Spleen (tissue), 11 donors: Measurements from ENCODE around the gene SH2D5. TPM values are rescaled to one million over a fixed set of nuclear protein-coding genes. Genes with fewer than 3 reads are reported as not detected.

Source experiments
- DNase-seq: peaks from one replicate; pipeline ENCODE4 v3.0.0-alpha.2; 2020
- H3K27ac ChIP-seq, 8 donors: fragments of 200-600 bp; sonication (generic) in 7 of 8; 1 replicate in 4 of 8; 2 replicates in 4 of 8; pipeline versions ENCODE4 v1.5.0 to v1.8.0; 2016 to 2021; ENCODE audit warnings: inconsistent platforms in 4 of 8, mild to moderate bottlenecking in 4 of 8, moderate library complexity in 1 of 8
- H3K27me3 ChIP-seq, 7 donors: fragments of 200-600 bp; sonication (generic) in 6 of 7; replicated peaks in 1 of 7; 1 replicate in 4 of 7; 2 replicates in 3 of 7; pipeline versions ENCODE4 v1.5.0 to v1.8.0; 2016 to 2021; ENCODE audit warnings: inconsistent platforms in 3 of 7, mild to moderate bottlenecking in 1 of 7
- H3K36me3 ChIP-seq, 6 donors: fragments of 200-600 bp; sonication (generic) in 5 of 6; 1 replicate in 4 of 6; 2 replicates in 2 of 6; pipeline versions ENCODE4 v1.5.0 to v1.8.0; 2016 to 2021; ENCODE audit warnings: inconsistent platforms in 2 of 6
- H3K4me1 ChIP-seq, 6 donors: fragments of 200-600 bp; sonication (generic) in 5 of 6; 1 replicate in 3 of 6; 2 replicates in 3 of 6; pipeline versions ENCODE4 v1.5.0 to v1.8.0; 2016 to 2021; ENCODE audit warnings: inconsistent platforms in 3 of 6
- H3K4me3 ChIP-seq, 8 donors: fragments of 200-600 bp; sonication (generic) in 7 of 8; 1 replicate in 4 of 8; 2 replicates in 4 of 8; pipeline versions ENCODE4 v1.5.0 to v1.8.0; 2016 to 2021; ENCODE audit warnings: inconsistent platforms in 4 of 8, mild to moderate bottlenecking in 4 of 8, moderate library complexity in 2 of 8
- H3K9me3 ChIP-seq, 8 donors: fragments of 200-600 bp; sonication (generic) in 7 of 8; 1 replicate in 4 of 8; 2 replicates in 4 of 8; pipeline versions ENCODE4 v1.5.0 to v1.8.0; 2016 to 2021; ENCODE audit warnings: inconsistent platforms in 4 of 8
- POLR2A ChIP-seq, 3 donors: fragments of 450-650 bp; IDR thresholded peaks; one replicate each; pipeline ENCODE4 v1.5.1; 2017; ENCODE audit warnings: antibody characterized with exemption in 3 of 3, mild to moderate bottlenecking in 1 of 3
- POLR2AphosphoS5 ChIP-seq, 3 donors: sonication (generic); formaldehyde crosslinking; IDR thresholded peaks; one replicate each; pipeline ENCODE4 v1.5.1; 2017; ENCODE audit warnings: antibody characterized with exemption in 3 of 3
- WGBS, 5 donors: extraction: QIAGEN DNeasy Blood & Tissue Kit in 3 of 5; methylation state at CpG; one replicate each; pipeline versions ENCODE4 v1.1.5 to v1.1.7; 2013 to 2018; 5-methylcytosine and 5-hydroxymethylcytosine counted together
- intact Hi-C: fragments of 100-400 bp; cut with DNase I; formaldehyde crosslinking; loops from one replicate; pipeline ENCODE4 v1.15.0; 2023; ENCODE audit warnings: low total_unique reads
- polyA plus RNA-seq, 3 donors: library from polyadenylated mRNA; stranded (reverse); fragments of 200-250 nt; gene quantifications; one replicate each; pipeline ENCODE4 v1.2.1, GENCODE V29; 2013
- total RNA-seq, 7 donors: library from RNA; depleted of rRNA in 3 of 7; stranded (reverse); fragments of >200 nt in 3 of 7; fragmentation: NEBNext Ultra II Directional in 4 of 7; extraction: Animal tissue kit (Norgen Biotek cat#: 25700) in 4 of 7; gene quantifications; one replicate each; pipeline versions ENCODE4 v1.1.0 to v1.2.1, GENCODE V29; 2016 to 2021
- TF ChIP-seq, protein P1 (sequence below), 11 experiments: fragments of 200-600 bp in 7 of 11; fragments of 450-650 bp in 4 of 11; sonication (generic) in 4 of 11; IDR thresholded peaks in 8 of 11; conservative IDR thresholded peaks in 3 of 11; 1 replicate in 7 of 11; 2 replicates in 4 of 11; pipeline versions ENCODE4 v1.4.0 to v1.8.0; 2016 to 2021; ENCODE audit warnings: antibody characterized with exemption in 11 of 11, inconsistent platforms in 4 of 11, mild to moderate bottlenecking in 1 of 11
- donor health status: healthy with polysubstance abuse.
- donor health status: DM: no; HTN: no; CAD: no; lungs with moderate emphysema.
- donor health status: DM: no; HTN: no; CAD: no.
- donor health status: Bipolar disorder and iron deficiency.
- donor health status: healthy.
- donor health status: DM: no; HTN: no; CAD: no.
- donor health status: DM: yes; HTN: yes; CAD: no.

SH2D5 gene
- total and polyA plus RNA-seq, 10 donors = 0.02 to 0.22 (median 0.05) TPM; not detected in 5

DNA sequence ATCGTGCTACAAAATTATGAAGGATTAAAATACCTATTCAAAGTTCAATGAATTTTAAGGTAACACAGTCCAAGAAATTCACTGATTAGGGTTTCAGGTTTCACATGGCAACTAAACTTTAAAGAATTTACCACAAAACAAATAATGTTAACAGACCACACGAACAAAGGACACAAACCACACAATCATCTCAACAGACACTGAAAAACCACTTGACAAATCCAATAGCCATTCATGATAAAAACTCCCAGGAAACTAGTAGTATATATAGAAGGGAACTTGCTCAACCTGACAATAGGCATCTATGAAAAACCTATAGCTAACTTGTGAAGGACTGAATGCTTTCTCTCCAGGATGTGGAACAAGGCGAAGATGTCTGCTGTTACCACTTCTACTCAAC lies 21.1 kb upstream of the SH2D5 start:
- Histone ChIP-seq H3K9me3 (no peaks in the 10 kb centered on the region), H3K36me3 (peaks cover 0 to 100% (median 69%) of the 10 kb centered on the region in 6 donors), H3K27ac (no peak overlapping the region), H3K27me3 (no peaks in the 10 kb centered on the region), H3K4me3 (no peak overlapping the region), H3K4me1 (no peaks in the 10 kb centered on the region)
- 88 to 94% (median 90%) methylated on average over 3 of the region's 3 CpGs for WGBS, 5 donors
- TF ChIP-seq POLR2A (IDR thresholded peaks at IDR 0.05) = no peak
- TF ChIP-seq, protein P1, sequence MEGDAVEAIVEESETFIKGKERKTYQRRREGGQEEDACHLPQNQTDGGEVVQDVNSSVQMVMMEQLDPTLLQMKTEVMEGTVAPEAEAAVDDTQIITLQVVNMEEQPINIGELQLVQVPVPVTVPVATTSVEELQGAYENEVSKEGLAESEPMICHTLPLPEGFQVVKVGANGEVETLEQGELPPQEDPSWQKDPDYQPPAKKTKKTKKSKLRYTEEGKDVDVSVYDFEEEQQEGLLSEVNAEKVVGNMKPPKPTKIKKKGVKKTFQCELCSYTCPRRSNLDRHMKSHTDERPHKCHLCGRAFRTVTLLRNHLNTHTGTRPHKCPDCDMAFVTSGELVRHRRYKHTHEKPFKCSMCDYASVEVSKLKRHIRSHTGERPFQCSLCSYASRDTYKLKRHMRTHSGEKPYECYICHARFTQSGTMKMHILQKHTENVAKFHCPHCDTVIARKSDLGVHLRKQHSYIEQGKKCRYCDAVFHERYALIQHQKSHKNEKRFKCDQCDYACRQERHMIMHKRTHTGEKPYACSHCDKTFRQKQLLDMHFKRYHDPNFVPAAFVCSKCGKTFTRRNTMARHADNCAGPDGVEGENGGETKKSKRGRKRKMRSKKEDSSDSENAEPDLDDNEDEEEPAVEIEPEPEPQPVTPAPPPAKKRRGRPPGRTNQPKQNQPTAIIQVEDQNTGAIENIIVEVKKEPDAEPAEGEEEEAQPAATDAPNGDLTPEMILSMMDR (IDR thresholded peaks at IDR 0.05 in 8 of 11, conservative IDR thresholded peaks at IDR 0.05 in 3 of 11) = no peak
- TF ChIP-seq POLR2AphosphoS5 (IDR thresholded peaks at IDR 0.05) = no peak
- DNase-seq = no peak
- intact Hi-C loops = no loop called here

DNA sequence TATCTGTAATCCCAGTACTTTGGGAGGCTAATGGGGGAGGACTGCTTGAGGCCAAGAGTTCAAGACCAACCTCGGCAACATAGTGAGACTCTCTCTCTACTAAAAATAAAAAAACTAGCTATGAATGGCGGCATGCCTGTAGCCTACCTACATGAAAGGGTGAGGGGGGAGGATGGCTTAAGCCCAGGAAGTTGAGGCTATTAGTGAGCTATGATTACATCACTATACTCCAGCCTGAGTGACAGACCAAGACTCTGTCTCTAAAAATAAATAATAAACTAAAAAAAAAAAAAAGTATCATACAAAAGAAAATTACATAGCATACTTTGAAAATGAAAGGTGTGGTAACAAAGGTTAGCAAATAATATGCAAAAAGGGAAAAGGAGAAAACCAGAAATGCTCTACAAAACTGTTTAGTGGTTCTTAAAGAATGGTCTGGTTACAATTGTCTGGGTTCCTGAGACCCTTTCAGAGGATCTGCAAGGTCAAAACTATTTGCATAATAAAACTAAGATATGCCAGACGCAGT lies 19.0 kb upstream of the SH2D5 start:
- no peaks in the 10 kb centered on the region for H3K9me3 ChIP-seq
- WGBS, 5 donors = 79 to 91% (median 87%) methylated on average over 3 of the region's 3 CpGs
- H3K27ac ChIP-seq = no peak overlapping the region
- H3K27me3 ChIP-seq = no peaks in the 10 kb centered on the region
- TF ChIP-seq POLR2A (IDR thresholded peaks at IDR 0.05) = no peak
- TF ChIP-seq, protein P1 (IDR thresholded peaks at IDR 0.05 in 8 of 11, conservative IDR thresholded peaks at IDR 0.05 in 3 of 11) = no peak
- no peak for TF ChIP-seq POLR2AphosphoS5 (IDR thresholded peaks at IDR 0.05)
- DNase-seq = no peak
- H3K4me1 ChIP-seq = no peaks in the 10 kb centered on the region
- peaks cover 0 to 100% (median 69%) of the 10 kb centered on the region in 6 donors for H3K36me3 ChIP-seq
- no peak overlapping the region for H3K4me3 ChIP-seq
- intact Hi-C loops = no loop called here

- Histone ChIP-seq H3K27me3 (no peaks in the 10 kb centered on the region), H3K9me3 (no peaks in the 10 kb centered on the region), H3K27ac (no peak overlapping the region), H3K36me3 (peaks cover 6 to 100% (median 73%) of the 10 kb centered on the region in 6 donors), H3K4me3 (no peak overlapping the region), H3K4me1 (no peaks in the 10 kb centered on the region)
- TF ChIP-seq POLR2AphosphoS5 (IDR thresholded peaks at IDR 0.05) = no peak
- TF ChIP-seq, protein P1 (IDR thresholded peaks at IDR 0.05 in 8 of 11, conservative IDR thresholded peaks at IDR 0.05 in 3 of 11) = no peak
- TF ChIP-seq POLR2A (IDR thresholded peaks at IDR 0.05) = no peak
- DNase-seq = no peak
- intact Hi-C loops = no loop called here
Observed at GRCh38 chr1:20742671-20743070, 10.2 kb upstream of the SH2D5 start.

DNA sequence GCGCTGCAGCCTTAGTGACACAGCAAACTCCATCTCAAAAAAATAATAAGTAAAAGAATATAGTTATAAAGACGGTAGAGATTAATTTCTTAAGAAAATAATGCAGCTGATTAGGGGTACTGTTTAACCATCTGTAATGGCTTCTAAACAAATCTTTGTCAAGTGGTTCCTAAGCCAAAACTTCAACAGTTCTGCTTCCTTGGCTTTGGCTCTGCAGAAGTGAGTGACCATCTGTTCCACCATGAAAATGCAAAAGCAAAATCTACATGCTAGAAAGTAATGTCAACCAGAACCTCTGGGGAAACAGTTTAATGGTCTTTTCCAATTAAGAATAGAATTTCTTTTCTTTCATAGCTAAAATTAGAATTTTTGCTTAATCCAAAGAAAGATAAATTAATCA lies 8.3 kb upstream of the SH2D5 start:
- H3K27ac ChIP-seq = no peak overlapping the region
- no peak for TF ChIP-seq POLR2A (IDR thresholded peaks at IDR 0.05)
- no peaks in the 10 kb centered on the region for H3K27me3 ChIP-seq
- H3K36me3 ChIP-seq = peaks cover 6 to 100% (median 59%) of the 10 kb centered on the region in 6 donors
- H3K4me1 ChIP-seq = no peaks in the 10 kb centered on the region
- H3K9me3 ChIP-seq = no peaks in the 10 kb centered on the region
- intact Hi-C loops = no loop called here
- no peak for DNase-seq
- H3K4me3 ChIP-seq = no peak overlapping the region
- WGBS, 5 donors = 88 to 99% (median 95%) methylated on average over 2 of the region's 2 CpGs

GRCh38 chr1:20739225-20739624 lies 6.7 kb upstream of the SH2D5 start:
- intact Hi-C loops = no loop called here
- no peak overlapping the region for H3K27ac ChIP-seq
- H3K4me1 ChIP-seq = no peaks in the 10 kb centered on the region
- TF ChIP-seq POLR2A (IDR thresholded peaks at IDR 0.05) (no peak), POLR2AphosphoS5 (IDR thresholded peaks at IDR 0.05) (no peak)
- TF ChIP-seq, protein P1 (IDR thresholded peaks at IDR 0.05 in 8 of 11, conservative IDR thresholded peaks at IDR 0.05 in 3 of 11) = no peak
- H3K27me3 ChIP-seq = no peaks in the 10 kb centered on the region
- H3K4me3 ChIP-seq = no peak overlapping the region
- H3K9me3 ChIP-seq = no peaks in the 10 kb centered on the region
- peaks cover 5 to 86% (median 45%) of the 10 kb centered on the region in 6 donors for H3K36me3 ChIP-seq
- WGBS, 5 donors = 82 to 99% (median 89%) methylated on average over 2 of the region's 2 CpGs
- no peak for DNase-seq
